Measurements from ENCODE around the gene STOM. TPM values are rescaled to one million over a fixed set of nuclear protein-coding genes. Genes with fewer than 3 reads are reported as not detected.

STOM gene
- polyA plus RNA-seq, 4 donors: 71.7 to 90.3 (median 83.5) TPM

DNA sequence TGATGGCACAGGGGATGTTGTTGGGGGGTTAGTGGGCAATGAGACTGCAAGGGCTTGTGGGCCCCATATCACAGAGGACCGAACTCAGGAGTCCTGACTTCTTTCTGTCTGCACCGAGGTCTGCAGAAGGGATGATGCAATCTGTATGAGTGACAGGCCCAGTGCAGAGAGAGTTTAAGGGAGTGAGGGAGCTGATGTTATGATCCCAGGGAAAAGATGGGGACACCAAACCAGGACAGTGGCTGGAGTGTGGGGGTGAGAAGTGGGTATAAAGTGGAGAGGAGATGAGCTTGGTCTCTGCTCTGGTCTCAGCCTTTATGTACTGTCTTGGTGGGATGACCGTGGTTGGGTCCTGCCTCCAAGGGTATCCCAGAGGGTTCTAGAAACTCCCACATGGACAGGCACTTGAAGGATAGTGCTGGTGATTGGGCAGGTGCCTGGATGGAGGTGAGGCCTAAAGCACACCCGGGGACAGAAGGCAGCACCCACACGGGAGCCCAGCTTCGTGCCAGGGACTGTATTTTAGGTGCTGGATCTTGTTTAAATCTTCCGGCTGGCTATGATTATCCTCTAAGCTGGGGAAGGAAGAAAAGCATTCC lies 80.2 kb downstream of the STOM start:
- DNase-seq (ENCODE audit: low read depth in 4 of 4, low spot score in 3 of 4): no peak

DNA sequence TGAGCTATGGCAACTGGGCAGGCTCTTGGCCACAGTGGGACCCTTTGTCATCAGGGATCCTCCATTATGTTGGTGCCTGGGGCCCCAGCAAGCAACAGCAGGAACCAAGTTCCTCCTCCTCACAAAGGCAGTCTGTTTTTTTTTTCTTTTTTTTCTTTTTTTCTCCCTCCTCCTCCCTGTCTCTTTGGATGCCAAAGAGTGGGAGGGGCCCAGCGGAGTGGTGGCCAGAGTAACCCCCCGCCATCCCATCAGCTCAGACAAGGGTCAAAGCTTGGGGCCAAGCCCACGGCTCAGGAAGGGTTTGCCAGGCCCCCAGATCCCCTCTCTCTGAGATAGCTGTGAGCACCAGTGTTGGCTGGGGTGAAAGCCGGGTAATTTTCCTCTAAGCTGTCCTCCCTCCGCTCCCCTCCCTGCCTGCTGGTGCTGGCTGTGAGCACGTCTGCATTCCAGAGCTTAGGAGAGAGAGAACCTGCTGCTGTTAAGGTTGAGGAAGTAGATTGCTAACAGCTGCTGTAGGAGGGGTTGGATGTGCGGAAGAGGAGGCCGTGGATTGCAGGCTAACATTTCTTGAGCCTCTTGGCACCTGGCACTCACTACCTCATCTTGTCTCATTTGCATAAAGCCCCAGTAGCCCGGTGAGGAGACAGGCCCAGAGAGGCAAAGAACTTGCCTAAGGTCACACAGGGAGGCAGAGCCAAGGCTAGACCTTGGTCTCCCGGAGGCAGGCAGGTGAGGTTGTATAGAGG lies 80.9 kb downstream of the STOM start:
- peak in 1 of 4 donors; percentile 61 for DNase-seq (ENCODE audit: low read depth in 4 of 4, low spot score in 3 of 4)

Other genes with a start within 250 kb of the STOM start
- gene RAB14, start 168.4 kb downstream of the STOM start, polyA plus RNA-seq (ENCODE audit: insufficient read length in 4 of 4): 100 to 1,000 TPM in 2 of 4 donors, 10 to 100 TPM in 2; 91.7 to 137 (median 105) TPM
- gene GSN, start 102.1 kb downstream of the STOM start, polyA plus RNA-seq (ENCODE audit: insufficient read length in 4 of 4): 100 to 1,000 TPM; 120 to 264 (median 192) TPM
- 10 to 100 TPM in 1 of 4 donors, 1 to 10 TPM in 3; 5.6 to 19.4 (median 6.4) TPM for gene GGTA1, start 129.6 kb upstream of the STOM start, polyA plus RNA-seq (ENCODE audit: insufficient read length in 4 of 4)